Measurements from ENCODE around the gene TEKT3. TPM values are rescaled to one million over a fixed set of nuclear protein-coding genes. Genes with fewer than 3 reads are reported as not detected.

TEKT3 gene
- total RNA-seq, 1 donor from 2014 or later, result not detected

DNA sequence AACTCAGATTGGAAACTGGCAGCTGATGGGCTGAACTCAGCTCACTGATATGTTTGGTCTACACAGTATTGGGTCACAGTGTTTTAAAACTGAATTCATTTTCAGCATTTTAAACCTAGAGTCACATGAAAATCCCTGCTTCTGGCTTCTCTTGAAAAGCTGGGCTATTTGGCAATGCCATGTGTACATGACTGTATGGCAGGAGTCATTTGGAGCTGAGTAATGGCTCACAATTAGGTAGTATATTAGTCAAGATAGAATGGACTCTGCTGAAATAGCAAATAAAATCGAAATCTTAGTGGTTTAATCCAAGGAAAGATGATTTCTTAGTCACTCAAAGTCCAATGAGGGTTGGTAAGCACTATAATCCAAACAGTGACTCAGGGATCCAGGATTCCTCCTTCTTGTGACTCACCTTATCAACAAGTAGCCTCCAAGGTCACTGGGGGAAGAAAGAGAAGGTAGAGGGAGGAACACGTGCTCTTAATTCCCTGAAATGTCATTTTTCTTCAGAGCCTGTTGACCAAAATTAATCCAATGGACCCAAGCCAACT lies 62.4 kb downstream of the TEKT3 start:
- TF ChIP-seq, protein P1, sequence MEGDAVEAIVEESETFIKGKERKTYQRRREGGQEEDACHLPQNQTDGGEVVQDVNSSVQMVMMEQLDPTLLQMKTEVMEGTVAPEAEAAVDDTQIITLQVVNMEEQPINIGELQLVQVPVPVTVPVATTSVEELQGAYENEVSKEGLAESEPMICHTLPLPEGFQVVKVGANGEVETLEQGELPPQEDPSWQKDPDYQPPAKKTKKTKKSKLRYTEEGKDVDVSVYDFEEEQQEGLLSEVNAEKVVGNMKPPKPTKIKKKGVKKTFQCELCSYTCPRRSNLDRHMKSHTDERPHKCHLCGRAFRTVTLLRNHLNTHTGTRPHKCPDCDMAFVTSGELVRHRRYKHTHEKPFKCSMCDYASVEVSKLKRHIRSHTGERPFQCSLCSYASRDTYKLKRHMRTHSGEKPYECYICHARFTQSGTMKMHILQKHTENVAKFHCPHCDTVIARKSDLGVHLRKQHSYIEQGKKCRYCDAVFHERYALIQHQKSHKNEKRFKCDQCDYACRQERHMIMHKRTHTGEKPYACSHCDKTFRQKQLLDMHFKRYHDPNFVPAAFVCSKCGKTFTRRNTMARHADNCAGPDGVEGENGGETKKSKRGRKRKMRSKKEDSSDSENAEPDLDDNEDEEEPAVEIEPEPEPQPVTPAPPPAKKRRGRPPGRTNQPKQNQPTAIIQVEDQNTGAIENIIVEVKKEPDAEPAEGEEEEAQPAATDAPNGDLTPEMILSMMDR (IDR thresholded peaks at IDR 0.05), result no peak
- Histone ChIP-seq H3K9me3 (no peaks in the 10 kb centered on the region), H3K4me1 (no peaks in the 10 kb centered on the region), H3K27me3 (no peaks in the 10 kb centered on the region), H3K4me3 (no peak overlapping the region), H3K27ac (no peak overlapping the region), H3K36me3 (no peaks in the 10 kb centered on the region)
- DNase-seq (no peak), ATAC-seq (no peak)
- intact Hi-C loops (cut with DNase I), result no loop called here

DNA sequence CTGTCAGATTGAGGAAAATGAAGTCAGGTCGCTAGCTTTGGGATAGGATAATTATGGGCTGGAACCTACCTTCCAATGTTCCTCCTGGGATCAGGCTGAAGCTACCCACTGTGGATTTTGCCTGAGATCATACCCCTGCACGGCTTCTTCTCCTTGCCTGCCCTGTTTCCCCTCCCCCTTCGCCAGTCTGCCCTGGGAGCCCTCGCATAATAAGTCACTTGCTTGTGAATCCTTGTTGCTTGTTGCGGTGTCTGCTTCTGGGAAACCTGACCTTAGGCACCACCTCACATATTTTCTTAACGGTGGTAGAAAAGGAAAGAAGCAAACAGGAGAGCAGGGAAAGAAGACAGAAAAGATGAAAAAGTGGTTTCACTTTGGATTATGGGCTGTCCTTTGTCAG lies 63.0 kb downstream of the TEKT3 start:
- no peak overlapping the region for H3K4me3 ChIP-seq
- peaks cover 5% of the 10 kb centered on the region for H3K4me1 ChIP-seq
- no peaks in the 10 kb centered on the region for H3K9me3 ChIP-seq
- DNase-seq (no peak), ATAC-seq (no peak)
- no peaks in the 10 kb centered on the region for H3K27me3 ChIP-seq
- TF ChIP-seq, protein P1 (IDR thresholded peaks at IDR 0.05), result no peak
- intact Hi-C loops (cut with DNase I), result no loop called here
- no peak overlapping the region for H3K27ac ChIP-seq
- H3K36me3 ChIP-seq, result no peaks in the 10 kb centered on the region

DNA sequence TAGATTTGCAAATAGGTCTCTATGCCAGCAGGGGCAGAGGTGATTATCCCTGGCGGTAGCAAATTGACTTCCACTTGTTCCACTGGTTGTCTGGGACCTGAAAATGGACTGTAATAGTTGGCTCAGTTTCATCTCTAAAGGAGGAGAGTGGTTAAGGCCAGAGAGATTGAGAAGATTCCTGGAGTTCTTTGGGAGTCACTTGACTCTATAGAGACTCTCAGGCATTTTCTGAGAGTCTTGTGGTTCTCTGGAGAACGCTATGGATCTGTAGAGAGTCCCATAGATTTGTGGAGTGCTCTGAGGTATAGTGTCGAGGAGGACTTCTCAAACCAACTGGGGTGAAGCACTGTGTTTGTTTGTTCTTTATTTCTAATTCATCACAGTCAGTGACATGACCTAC lies 67.4 kb downstream of the TEKT3 start:
- H3K36me3 ChIP-seq, result no peaks in the 10 kb centered on the region
- peak; percentile 61 for ATAC-seq
- TF ChIP-seq, protein P1 (IDR thresholded peaks at IDR 0.05), result no peak
- H3K27me3 ChIP-seq, result no peaks in the 10 kb centered on the region
- H3K27ac ChIP-seq, result no peak overlapping the region
- no peaks in the 10 kb centered on the region for H3K9me3 ChIP-seq
- no peak for DNase-seq
- peaks cover 19% of the 10 kb centered on the region for H3K4me1 ChIP-seq
- intact Hi-C loops (cut with DNase I), result no loop called here
- H3K4me3 ChIP-seq, result no peak overlapping the region

DNA sequence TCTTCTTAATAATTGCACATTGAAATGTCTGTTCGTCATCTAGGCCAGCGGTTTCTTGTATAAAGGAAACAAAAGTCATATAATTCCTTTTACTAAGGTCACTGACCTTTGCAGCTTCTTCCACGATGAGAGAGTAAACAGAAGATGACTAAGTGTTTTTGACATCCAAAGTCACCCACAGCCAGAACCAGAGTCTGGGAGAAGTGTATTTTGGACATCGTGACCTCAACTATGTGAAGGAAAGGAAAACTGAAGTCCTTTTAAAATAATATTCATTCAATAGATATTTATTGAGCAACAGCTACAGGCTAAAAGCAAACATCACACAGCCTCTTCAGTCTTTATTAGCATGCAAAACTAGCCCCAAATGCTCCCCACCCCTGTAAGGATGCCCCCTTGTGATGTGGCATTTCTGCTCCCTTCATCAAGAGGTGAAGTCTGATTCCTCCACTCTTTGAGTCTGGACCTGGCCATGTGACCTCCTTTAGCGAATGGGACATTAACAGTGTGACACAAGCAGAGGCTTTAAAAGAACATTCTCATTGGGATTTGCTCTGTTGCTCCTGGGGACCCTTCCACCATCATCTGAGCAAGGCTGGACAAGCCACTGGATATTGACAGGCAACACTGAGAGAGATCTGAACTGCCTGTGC lies 68.1 kb downstream of the TEKT3 start:
- ATAC-seq (no peak), DNase-seq (no peak)
- intact Hi-C loops (cut with DNase I), result no loop called here
- H3K36me3 ChIP-seq, result no peaks in the 10 kb centered on the region
- H3K4me3 ChIP-seq, result no peak overlapping the region
- peaks cover 19% of the 10 kb centered on the region for H3K4me1 ChIP-seq
- TF ChIP-seq, protein P1 (IDR thresholded peaks at IDR 0.05), result no peak
- no peaks in the 10 kb centered on the region for H3K9me3 ChIP-seq
- H3K27me3 ChIP-seq, result no peaks in the 10 kb centered on the region
- H3K27ac ChIP-seq, result peak overlapping the region; percentile 11

DNA sequence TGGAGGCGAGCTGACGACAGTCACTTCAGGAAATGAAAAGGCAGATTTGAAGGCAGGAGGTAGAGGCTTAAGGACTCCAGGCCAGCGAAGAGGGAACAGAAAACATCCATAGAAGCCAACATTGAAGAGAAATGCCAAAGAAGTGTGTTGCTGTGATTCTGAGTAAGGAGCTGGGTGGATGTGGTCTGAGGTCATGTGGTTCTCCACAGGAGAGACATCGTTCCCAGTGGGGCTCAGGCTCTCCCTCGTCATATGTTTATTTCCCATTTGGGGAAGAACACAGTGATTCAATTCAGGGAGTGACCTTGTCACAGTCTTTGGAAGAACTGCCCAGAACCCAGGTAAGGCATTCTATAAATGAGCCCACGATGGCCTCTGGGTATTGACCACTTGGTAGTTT lies 69.7 kb downstream of the TEKT3 start:
- peaks cover 19% of the 10 kb centered on the region for H3K4me1 ChIP-seq
- DNase-seq, result no peak
- no peak overlapping the region for H3K27ac ChIP-seq
- H3K4me3 ChIP-seq, result no peak overlapping the region
- intact Hi-C loops (cut with DNase I), result no loop called here
- no peaks in the 10 kb centered on the region for H3K27me3 ChIP-seq
- no peaks in the 10 kb centered on the region for H3K36me3 ChIP-seq
- ATAC-seq, result peak; percentile 21
- no peaks in the 10 kb centered on the region for H3K9me3 ChIP-seq
- TF ChIP-seq, protein P1 (IDR thresholded peaks at IDR 0.05), result no peak

Data from upper lobe of right lung (tissue), 1 donor.